GM19438 (cell line): Measurements from ENCODE around the gene PEX5L.
A peak's percentile ranks its signal among the peaks of the same experiment; 100 is the strongest.
"Not testable (repeated sequence)": the region's sequence is repeated elsewhere in the genome, so short reads cannot be mapped to it uniquely, and the experiment has no call there.

Source experiments
- ATAC-seq: cut with Tn5 transposase; IDR thresholded peaks from one replicate; pipeline ENCODE4 v1.9.1; 2021; ENCODE audit warnings: low read depth; ENCODE audit not compliant: unreplicated experiment

The PEX5L gene

DNA sequence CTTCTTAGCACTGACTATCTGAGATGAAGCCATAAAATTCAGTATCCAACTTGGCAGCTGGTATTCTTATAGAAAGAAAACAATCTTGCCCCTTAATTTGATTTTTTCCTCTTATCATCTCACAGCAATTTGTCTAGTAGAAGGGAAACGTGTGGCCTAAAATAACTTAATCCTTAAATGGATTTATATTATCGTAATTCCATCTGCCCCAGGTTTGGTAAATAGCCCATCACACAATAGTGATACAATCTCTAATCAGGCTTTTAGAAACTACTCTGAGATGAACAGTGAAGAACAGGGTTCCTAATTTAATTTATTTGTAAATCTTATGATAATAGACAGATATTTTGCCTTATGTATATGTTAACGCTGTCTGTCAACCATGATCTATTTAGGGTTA, 24.8 kb downstream of the PEX5L start:
- ATAC-seq: no peak

DNA sequence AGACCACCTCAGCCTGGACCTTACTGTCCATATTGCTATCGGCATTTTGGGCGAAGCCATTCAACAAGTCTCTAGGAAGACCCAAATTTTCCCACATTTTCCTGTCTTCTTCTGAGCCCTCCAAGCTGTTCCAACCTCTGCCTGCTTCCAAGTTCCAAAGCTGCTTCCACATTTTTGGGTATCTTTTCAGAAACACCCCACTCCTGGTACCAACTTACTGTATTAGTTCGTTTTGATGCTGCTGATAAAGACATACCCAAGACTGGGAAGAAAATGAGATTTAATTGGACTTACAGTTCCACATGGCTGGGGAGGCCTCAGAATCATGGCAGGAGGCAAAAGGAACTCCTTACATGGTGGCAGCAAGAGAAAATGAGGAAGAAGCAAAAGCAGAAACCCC, 28.4 kb downstream of the PEX5L start:
- not testable (repeated sequence) for ATAC-seq

DNA sequence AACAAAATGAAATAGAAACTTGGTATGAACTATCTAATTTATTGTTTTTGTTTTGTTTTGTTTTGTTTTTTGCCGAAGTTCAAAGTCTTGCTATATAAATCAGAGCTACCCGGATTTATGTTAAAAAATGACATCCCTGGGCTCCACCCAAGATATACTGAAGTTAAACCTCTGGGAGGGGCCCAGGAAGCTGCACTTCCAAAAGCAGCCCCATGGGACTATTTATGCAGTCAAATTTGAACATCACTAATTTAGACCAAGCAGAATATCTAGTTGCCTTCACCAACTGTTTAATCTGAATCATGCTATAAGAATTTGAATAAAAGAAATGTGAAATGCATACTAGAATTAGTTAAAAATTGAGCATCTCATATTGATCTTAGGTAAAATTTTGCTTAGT, 32.2 kb downstream of the PEX5L start:
- no peak for ATAC-seq

DNA sequence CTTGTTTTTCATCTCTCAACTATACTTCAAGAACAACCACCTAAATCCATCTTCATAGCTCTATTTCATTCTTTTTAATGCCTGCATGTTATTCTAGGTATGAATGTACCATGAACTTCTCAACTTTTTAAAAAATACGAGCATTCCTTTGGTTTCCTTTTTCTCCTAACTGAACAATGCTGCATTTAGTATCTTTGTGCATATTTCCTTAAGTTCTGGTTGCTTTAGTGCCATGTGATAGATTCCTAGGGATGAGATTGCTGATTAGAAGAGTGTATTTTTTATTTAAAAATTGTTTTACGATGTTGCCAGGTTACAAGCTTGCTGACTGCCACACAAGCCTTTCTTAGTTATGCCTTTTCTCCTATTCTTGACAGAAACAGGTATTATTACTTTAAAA, 34.7 kb downstream of the PEX5L start:
- ATAC-seq: no peak

DNA sequence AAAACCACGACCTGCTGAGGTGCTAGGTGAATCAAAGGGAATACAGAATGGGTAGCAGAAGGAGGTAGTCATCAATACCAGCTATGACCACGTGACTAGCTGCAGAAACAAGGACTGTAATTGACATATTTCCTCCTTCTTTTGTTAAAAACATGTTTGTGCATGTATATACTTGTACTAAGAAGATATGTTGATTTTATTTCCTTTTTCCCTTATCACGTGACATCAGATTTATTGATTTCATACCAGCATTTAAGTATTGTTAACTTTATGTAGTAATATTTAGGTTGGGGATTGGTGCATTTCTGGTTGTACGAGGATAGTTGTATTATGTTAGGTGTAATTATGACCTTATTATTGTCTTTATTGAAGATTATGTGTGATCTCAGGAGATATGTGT, 36.2 kb downstream of the PEX5L start:
- no peak for ATAC-seq

DNA sequence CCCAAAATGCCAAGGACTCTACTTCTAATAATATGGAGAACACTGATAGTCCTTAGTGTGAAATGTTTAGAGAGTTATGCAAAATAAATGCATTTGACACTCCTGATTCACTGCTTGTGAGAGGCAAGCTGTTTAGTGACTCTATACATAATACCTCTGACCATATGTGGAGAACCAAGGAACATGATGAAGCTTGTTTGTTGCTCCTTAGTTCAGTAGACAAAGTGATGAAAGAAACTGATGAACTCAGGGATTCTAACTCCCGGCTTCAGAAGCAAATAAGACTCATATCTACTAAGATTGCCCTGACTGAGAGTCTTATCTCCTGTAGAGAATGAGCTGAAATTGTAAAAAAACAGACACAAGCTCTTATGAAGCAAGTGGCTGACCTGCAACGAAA, 41.3 kb downstream of the PEX5L start:
- no peak for ATAC-seq

DNA sequence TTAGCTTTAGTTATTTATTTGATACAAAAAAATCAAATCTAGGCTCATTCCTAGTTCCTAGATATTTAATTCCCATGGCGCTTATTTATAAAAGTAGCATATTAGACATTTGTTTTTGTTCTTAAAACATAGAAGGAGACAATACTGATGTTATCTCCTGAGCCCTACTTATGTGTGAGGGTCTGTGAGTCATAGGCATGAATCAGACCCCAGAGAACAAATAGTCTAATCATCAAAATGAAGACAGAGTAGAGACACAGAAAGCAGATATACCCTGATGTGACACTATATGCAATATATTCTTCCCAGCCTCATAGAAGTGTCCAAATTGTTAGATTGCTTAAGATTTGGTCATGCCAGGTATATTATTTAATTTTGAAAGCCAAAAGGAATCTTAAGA, 44.9 kb downstream of the PEX5L start:
- no peak for ATAC-seq

DNA sequence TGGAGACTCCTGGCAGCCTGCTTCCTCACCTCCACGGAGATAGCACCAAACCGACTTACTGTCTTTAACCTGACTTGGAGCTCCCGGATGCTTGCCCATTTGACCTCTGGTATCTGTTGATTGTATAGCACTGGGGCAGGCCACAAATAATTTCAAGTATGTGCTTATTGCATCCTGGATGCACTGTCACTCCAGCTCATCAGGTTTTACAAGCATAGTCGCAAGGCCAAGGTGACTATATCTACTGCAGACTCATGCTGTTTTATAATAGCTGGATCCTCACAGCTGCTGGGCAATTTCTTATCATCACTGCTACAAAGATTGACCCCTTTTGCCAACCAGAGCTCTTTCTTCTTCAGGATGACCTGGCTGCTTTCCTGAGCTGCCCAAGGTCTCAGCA, 45.6 kb downstream of the PEX5L start:
- no peak for ATAC-seq

DNA sequence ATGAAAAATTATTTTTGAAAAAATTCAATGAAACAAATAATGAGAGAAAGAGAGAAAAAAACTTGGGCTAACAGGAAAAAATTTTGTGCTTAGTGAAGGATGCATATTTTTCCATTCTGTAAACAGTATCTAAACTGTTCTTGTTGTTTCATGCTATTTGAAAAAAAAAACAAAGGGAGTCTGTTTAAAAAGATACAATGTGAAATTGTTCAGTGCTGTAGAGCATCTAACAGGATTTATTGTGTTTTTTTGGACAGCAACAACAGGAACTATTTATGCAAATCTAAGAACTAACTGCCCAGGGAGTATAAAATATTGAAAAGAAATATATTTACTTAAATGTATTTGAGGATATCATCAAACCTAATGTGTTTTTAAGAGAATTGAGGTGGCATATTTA, 55.1 kb downstream of the PEX5L start:
- no peak for ATAC-seq

DNA sequence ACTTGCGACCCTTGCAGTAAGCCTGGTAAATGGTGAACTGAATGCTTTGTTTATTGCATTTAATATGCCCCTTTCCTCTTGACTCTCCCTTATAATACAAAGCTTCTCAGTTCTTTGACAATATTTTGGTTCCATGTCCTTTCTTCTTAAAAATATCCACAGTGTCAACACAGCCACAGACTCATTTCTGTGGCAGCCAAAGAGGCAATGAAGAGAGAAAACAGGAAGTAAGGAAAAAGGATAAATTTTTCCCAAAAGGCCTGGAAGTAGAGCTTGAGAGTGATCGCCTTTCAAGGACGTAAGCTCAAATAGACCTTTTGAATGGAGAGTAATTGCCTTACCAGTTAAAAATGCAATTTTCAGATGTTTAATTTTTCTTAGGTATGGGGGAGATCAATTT, 59.4 kb downstream of the PEX5L start:
- ATAC-seq: no peak

DNA sequence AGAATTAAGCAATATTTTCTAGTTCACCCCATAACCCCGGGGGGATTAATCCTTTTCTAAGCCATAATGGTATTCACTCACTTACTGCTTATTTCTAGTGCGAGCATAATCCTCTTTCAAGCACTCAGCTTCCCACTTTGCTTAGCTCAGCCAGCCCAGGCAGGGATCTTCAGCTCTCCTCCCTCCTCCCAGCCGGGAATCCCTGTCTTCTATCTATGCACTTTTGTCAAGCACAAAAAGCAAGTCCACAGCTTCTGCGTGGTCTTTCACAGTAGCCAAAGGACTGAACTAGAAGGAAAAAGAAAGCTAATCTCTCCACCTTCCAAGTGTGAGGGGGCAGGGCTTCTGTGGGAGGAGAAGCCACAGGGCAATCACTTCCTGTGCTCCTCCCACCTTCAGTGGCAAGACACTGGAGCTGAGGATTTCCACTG, 62.8 kb downstream of the PEX5L start:
- ATAC-seq: peak; percentile 67

DNA sequence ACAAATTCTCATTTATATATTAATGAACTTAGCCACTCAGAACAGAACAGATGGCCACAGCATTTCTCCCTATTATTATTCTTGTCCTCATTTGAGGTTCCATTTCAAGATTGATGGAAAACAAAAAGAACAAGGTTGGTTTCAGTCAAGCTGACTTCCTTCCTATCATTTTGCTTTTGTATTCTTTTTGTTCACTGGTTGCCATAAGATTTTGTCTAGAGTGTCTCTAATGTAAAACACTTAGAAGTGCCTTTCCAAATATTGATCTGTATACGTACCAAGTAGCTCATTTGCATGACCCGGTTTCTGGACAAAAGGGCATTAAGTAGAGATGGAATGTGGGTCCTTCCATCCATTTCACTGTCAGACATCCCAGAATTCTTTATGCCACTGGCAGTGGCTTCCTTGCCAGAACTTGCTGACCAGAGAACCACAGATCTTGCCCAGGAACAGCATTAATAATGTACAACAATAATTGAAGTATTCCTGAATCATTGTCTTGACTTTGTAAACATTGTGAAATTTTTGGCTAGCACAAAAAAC, 63.8 kb downstream of the PEX5L start:
- ATAC-seq: no peak

DNA sequence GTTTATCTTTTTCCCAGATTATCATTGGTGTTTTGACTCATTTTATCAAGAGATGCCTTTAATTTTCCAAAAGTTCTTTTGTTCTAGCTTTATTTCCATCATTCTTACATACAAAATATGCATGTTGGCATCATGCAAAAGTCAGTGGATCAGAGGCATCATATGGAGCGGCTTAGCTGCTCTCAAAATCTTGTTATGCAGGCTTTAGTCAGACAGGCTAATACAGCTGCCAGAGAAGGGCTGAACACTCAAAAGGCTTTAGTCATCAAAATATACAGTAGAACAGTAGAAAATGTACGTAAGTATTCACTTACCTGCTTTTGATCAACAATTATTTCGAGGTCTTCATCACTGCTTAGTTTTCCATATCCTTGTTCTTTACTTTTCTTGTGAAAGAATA, 65.5 kb downstream of the PEX5L start:
- ATAC-seq: no peak

DNA sequence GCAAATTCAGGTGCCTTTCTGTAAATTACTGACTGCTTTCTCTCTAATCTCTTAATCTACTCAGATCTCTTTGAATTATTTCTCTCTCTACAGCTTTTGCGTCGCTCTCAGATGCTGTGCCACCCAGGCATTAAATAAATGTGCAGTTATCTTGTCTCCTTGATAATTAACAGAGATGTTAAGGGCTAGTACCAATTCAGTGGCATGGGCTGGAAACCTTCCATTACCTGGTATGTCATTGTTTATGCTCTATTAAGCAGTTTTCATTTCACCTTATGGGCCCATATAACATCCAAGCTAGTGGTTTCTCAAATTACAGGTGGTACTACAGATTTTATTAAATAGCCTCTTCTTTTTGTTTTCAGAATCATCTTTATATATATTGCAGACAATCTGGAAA, 66.0 kb downstream of the PEX5L start:
- no peak for ATAC-seq

DNA sequence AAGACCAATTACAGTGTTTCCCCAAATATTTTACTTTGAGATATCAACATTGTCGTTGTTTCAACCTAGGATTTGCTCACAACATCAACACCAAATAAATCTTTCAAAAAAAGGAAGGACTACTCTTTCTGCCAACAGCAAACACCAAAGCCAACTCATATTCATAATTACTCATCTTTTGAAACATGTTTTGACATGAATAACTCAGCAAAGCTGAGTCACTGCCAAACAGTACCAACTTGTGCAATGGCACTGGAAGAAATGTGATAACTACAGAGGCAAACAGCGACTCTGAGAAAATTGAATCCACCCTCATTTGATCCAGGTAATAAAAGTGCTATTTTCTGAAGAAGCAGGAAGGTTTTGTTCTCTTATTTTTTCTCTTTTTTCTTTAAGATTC, 67.2 kb downstream of the PEX5L start:
- no peak for ATAC-seq

DNA sequence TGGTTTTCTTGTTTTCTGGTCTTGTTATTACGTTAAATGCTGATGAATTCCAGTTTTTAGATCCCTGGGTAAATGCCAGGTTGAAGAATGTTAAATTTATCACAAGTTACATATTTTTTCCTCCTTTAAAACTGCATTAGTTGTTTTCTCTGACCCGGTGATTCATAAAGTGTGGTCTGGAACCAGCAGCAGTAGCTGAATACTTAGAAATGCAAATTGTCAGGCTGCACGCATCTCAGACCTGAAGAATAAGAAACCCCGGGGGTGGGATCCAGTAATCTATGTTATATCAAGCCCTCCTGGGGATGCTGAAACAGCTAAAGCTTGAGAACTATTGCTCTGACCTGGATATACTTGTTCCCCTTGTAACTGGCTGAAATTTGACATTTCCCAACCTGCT, 69.1 kb downstream of the PEX5L start:
- peak; percentile 86 for ATAC-seq

DNA sequence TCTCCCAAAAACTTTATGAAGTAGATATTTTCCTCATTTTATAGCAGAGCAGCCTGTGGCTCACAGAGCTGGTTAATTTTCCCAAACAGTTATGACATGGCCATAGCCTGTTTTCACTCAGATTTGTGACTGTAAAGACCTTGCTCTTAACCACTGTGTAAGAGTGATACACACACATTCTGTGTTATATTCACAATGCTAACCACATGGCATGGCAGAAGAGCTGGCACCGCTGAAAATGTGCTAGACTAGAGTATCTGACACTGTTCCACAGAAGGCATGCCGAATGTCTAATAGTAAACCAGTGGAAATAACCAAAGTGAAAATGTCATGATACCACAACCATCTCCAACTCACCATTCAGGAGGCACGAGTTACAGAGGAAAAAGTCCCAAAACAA, 71.8 kb downstream of the PEX5L start:
- no peak for ATAC-seq

DNA sequence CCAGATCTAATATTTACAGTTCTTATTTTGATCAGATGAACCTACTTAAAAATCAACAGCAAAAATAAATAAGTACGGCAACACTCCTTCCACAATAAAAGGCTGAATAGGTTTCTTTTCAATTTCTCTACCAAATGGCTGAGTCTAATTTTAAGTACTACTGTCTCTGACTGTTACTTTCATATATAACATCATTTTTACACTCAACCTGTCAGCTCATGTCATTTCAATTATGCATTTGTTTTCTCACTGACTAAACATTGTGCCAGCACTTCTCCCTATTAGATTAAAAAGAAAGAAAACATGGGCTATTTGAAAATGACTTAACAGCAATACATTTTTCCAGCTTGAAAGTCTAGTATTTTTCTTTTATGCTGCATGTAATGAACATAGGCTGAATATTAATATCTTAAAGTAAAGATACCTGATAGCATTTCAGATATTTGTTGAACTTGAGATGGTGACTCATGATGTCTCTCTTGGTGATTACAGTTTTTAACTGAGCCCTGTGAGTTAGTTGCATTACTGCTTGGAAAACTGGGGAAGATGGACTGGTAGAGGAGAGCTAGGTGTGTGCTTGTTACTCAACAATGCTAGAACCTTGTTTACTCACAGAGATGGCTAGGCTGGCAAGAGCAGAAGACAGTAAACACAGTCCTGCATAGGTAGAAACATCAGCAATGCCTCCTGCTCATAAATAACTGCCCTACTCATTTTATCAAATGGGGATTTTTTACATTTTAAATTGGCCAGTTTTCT, 73.9 kb downstream of the PEX5L start:
- no peak for ATAC-seq

DNA sequence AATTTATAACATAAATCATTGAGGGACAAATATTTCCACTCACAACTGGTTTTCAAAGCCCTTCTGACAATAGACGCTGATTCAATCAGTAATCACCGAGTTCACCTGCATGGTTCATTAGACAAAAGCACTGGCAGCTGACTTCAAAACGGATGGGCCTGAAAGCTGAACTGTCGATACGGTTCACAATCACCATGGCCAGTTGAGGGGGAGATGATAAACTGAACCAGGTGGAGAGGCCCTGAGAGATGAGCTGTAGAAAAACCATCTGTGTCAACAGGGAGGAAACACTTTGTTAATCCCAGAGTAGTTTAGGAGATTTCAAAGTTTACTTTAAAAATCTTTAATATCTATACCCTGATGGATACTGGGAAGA, 75.0 kb downstream of the PEX5L start:
- ATAC-seq: peak; percentile 68

DNA sequence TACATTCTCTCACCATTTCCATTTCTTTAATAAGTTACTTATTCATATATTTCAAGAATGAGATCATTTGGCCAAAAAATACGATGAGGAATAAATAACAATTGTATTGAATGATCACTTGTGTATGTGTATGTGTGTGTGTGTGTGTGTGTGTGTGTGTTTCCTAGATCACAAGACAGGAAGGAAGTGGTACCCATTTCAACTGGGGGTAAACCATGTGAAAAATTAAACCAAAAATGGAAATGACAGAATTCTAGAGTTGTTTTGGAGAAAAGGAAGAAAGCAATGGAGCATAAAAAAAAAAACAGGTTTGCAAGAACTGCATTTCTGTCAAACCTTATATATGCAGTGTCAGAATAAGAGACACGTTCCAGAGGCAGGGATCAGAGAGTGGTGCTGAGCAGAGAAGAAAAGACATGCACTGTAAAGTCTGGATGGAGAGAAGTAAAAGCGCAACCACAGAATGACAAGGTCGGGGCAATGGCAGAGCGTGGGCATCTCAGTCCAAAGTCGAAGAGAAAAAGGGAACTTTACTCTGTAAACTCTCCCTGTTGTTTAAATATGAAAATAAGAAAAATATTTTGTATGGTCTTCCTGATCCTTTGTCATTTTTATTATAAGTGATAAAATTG, 75.5 kb downstream of the PEX5L start:
- no peak for ATAC-seq

DNA sequence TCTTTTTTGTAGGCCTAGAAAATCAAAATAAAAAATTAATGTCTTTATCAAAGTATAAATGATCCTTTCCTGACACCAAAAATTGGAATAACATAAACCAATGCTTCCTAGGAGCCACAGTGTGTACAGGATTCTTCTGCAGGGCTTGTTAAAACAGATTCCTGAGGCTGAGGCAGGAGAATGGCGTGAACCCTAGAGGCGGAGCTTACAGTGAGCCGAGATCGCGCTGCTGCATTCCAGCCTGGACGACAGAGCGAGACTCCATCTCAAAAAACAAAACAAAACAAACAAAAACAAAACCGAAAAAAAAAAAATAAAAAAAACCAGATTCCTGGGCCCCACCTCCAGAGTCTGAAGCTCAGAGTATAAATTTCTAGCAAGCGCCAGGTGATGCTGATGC, 78.0 kb downstream of the PEX5L start:
- no peak for ATAC-seq

DNA sequence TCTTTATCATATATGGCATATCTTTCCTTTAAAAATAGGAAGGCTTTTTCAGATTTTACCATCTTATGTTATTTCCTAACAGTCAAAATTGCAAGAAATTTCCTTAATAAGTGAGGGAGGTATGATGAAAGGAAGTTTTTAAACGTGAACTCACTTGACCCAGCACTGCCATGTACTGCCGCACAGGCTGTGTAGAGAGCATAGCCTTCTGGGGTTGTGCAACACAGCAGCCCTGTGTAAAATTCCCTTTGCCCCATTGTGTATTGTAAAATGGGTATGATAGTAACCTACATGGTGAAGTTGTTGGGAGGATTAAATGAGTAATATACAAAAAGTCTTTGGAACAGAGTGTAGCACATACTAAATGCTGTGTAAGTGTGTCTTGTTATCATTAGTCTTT, 78.6 kb downstream of the PEX5L start:
- no peak for ATAC-seq
